ENCODE data around the gene CCDC71L.

CCDC71L gene

GRCh38 chr7:106609416-106609815 is 51.5 kb downstream of the CCDC71L start:
- no peak for TF ChIP-seq CTCF (IDR thresholded peaks at IDR 0.05; ENCODE audit: low read depth, low read length)
- Histone ChIP-seq H3K36me3 (no peaks in the 10 kb centered on the region), H3K27ac (no peak overlapping the region), H3K9me3 (ENCODE audit: severe bottlenecking) (no peaks in the 10 kb centered on the region), H3K27me3 (ENCODE audit: insufficient read depth, low read depth, severe bottlenecking) (no peaks in the 10 kb centered on the region), H3K4me3 (ENCODE audit: low read depth, low read length) (no peak overlapping the region)
- no peak for DNase-seq

- Histone ChIP-seq H3K4me3 (ENCODE audit: low read depth, low read length) (no peak overlapping the region), H3K9me3 (ENCODE audit: severe bottlenecking) (no peaks in the 10 kb centered on the region), H3K27ac (no peak overlapping the region), H3K27me3 (ENCODE audit: insufficient read depth, low read depth, severe bottlenecking) (no peaks in the 10 kb centered on the region), H3K36me3 (no peaks in the 10 kb centered on the region)
- TF ChIP-seq CTCF (IDR thresholded peaks at IDR 0.05; ENCODE audit: low read depth, low read length) = no peak
- DNase-seq = no peak
Observed at GRCh38 chr7:106608661-106609060, 52.3 kb downstream of the CCDC71L start.
